Activated CD4-positive, CD25-positive, alpha-beta regulatory T cell treated with anti-CD3 and anti-CD28 coated beads, Interleukin-2, amount 50 U/mL, for 24 hours (primary cell): Measurements from ENCODE around the gene CARD10.

Source experiments
- ATAC-seq, 2 donors: fragments of 150-1000 bp; cut with Tn5 transposase; one replicate each; pipeline ENCODE4 v1.10.0; 2021; ENCODE audit warnings: mild to moderate bottlenecking in 1 of 2, moderate library complexity in 1 of 2

Gene CARD10, protein sequence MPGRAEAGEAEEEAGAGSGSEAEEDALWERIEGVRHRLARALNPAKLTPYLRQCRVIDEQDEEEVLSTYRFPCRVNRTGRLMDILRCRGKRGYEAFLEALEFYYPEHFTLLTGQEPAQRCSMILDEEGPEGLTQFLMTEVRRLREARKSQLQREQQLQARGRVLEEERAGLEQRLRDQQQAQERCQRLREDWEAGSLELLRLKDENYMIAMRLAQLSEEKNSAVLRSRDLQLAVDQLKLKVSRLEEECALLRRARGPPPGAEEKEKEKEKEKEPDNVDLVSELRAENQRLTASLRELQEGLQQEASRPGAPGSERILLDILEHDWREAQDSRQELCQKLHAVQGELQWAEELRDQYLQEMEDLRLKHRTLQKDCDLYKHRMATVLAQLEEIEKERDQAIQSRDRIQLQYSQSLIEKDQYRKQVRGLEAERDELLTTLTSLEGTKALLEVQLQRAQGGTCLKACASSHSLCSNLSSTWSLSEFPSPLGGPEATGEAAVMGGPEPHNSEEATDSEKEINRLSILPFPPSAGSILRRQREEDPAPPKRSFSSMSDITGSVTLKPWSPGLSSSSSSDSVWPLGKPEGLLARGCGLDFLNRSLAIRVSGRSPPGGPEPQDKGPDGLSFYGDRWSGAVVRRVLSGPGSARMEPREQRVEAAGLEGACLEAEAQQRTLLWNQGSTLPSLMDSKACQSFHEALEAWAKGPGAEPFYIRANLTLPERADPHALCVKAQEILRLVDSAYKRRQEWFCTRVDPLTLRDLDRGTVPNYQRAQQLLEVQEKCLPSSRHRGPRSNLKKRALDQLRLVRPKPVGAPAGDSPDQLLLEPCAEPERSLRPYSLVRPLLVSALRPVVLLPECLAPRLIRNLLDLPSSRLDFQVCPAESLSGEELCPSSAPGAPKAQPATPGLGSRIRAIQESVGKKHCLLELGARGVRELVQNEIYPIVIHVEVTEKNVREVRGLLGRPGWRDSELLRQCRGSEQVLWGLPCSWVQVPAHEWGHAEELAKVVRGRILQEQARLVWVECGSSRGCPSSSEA

DNA sequence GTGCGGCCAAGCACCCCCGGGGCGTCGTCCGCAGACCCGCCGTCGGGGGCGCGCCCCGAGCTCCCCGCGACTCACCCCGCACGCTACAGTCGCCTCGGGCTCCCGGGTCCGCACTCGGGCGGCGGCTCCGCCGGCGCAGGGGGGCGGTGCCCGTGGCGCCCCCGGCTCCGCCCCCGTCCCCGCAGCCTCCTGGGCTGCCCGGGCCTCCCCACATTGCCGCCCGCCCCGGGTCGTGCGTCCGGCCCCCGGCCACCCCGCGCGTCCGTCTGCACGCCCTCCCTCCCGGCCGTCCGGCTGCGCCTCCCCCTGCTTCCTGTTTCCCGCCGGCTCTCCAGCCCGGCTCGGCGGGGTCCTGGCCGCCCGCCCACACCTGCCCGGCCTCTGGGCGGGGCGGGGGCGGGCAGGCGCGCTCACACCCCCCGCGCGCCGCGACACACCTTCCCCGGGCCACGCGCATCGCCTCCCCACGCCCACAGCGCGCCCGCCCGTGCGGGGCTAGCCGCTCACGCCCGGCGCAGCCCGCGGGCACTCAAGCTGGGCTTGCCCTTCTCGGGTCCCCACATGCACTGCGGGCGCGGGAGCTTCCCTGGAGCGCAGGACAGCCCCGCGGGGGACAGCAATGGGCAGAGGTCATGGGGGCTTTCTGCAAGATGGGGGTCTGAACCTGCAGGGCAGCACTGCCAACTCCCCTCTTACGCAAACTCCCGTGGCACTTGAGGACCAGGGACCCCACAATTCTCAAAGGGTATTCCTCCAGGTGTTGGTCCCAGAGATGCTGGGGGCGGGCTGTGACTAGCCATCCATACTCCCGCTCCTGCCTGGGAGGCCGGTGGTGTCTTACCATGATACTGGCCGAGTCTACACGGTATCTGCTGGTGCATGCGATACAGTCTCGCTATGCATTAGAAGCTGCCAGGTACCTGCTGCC is at the start of gene CARD10:
CARD10 (minus strand) TSS at position 148 of the 928 bp plus-strand sequence. CDS start 215 bp downstream, outside the sequence.
- peak; percentile 46 to 56 for ATAC-seq

DNA sequence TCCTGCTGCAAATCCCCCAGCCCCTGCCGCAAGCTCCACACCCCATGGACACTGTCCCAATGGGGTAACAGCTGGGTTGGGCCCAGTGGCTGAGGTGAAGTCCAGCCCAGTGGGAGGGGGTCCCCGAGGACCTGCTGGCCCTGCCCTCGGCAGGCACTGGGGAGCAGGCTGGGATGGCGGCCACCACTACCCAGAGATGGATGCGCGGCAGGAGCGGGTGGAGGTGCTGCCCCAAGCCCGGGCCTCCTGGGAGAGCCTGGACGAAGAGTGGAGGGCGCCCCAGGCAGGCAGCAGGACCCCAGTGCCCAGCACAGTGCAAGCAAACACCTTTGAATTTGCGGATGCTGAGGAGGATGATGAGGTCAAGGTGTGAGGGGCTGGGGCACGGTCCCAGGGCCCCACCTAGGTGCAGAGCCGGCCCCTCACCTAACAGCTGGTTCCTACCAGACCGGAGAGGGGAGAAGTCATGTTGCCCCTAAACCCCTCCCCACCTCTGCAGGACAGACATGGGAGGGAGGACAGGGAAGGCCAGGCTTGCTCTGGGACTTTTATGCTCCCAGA is 49.3 kb upstream of the CARD10 start:
- no peak for ATAC-seq

DNA sequence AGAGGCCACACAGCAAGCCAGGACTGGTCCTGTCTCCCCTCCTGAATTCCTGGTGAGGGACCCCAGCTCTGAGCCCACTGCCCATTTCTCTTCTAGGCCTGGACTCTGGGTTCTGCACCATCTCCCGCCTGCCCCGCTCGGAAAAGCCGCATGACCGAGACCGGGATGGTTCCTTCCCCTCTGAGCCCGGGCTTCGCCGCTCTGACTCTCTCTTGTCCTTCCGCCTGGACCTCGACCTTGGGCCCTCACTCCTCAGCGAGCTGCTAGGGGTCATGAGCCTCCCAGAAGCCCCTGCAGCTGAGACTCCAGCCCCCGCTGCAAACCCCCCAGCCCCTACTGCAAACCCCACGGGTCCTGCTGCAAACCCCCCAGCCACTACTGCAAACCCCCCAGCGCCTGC is 48.8 kb upstream of the CARD10 start:
- no peak for ATAC-seq

DNA sequence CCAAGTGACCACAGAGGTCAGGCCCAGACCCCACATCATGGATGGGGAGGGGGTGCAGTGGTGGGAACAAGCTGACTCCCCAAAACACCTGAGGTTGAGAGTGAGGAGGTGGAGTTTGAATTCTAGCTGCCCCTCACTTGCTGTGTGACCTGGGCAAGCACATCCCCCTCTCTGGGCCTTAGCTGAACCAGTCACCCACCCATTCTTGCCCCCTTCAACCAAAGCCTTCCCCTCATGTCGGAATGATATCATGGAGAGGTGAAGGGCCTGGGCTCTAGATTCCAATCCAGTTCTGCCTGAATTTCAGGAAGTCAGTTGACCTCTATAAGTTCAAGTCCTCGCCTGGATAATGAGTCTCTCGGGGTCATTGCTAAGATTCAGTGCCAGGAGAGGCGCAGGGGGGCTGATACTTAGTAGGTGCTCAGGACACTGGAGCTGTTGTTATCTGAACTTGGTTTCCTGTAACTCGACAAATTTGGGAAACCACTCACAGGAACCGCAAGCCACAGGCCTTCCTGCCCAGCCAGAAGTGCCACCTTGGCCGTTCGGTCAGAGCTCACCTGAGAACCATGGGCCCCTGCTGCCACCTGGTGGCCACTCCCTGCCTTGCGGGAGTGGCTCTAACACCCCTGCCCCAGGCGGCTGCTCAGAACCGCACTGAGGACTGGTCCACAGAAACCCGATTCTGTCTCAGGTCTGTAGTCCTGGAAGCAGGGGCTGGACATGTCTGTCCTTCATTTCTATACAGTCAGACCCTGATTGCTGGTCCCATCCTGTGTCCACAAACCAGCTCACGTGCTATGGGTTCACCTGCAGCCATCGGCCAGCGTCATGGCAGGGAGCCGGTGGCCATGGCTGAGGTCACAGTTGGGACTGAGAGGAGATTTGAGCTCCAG is 47.9 kb upstream of the CARD10 start:
- peak; percentile 93 for ATAC-seq

DNA sequence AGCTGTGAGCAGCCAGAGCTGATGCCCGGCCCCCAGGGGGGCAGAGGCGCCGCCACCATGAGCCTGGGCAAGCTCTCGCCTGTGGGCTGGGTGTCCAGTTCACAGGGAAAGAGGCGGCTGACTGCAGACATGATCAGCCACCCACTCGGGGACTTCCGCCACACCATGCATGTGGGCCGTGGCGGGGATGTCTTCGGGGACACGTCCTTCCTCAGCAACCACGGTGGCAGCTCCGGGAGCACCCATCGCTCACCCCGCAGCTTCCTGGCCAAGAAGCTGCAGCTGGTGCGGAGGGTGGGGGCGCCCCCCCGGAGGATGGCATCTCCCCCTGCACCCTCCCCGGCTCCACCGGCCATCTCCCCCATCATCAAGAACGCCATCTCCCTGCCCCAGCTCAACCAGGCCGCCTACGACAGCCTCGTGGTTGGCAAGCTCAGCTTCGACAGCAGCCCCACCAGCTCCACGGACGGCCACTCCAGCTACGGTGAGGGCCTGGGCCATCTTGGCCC is 47.2 kb upstream of the CARD10 start:
- ATAC-seq, result peak in 1 of 2 donors; percentile 12

DNA sequence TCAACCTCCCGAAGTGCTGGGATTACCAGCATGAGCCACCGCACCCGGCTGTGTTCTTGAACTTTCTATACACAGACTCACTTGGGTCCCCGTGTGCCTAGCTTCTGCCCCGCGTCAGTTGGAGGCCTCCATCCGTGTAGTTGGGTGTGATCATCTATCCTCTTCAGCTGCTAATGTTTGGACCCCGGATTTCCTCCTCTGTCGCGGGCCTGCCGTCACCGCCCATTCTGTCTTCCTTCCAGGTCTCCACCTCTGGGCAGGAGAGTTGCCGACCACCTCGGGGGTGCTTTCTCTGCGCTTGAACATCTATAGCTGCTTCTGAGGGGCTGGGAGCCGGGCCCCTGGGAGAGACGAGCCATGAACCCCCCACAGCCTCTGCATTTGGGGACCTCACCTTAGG is 46.6 kb upstream of the CARD10 start:
- ATAC-seq, result no peak

DNA sequence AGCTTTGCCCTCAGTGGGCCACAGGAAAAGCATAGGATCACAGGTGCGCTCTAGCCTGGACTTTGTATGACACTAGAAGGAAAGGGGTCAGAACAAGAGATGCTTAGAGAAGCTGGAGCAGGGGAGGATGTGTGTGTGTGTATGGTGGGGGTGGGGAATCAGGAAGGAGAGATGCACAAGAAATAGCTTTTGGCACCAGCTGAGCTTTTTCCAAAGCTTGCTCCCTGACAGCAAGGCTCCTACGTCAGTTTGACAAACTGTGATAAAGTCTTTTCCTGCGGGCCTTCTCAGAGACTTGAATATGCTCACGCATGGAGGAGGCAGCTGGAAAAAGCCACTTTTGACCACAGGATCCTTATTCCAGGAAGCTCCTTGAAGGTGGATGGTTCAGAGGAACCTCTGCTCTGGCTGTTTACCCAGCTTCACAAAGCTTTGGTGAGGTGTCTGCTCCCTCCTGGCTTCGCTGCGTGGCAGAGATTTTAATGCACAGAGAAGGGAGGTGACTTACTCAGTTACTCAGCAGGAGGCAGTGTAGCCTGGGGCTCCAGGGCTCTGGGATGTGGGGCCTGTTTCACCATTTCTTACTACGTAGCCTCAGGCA is 45.0 kb upstream of the CARD10 start:
- ATAC-seq, result no peak

DNA sequence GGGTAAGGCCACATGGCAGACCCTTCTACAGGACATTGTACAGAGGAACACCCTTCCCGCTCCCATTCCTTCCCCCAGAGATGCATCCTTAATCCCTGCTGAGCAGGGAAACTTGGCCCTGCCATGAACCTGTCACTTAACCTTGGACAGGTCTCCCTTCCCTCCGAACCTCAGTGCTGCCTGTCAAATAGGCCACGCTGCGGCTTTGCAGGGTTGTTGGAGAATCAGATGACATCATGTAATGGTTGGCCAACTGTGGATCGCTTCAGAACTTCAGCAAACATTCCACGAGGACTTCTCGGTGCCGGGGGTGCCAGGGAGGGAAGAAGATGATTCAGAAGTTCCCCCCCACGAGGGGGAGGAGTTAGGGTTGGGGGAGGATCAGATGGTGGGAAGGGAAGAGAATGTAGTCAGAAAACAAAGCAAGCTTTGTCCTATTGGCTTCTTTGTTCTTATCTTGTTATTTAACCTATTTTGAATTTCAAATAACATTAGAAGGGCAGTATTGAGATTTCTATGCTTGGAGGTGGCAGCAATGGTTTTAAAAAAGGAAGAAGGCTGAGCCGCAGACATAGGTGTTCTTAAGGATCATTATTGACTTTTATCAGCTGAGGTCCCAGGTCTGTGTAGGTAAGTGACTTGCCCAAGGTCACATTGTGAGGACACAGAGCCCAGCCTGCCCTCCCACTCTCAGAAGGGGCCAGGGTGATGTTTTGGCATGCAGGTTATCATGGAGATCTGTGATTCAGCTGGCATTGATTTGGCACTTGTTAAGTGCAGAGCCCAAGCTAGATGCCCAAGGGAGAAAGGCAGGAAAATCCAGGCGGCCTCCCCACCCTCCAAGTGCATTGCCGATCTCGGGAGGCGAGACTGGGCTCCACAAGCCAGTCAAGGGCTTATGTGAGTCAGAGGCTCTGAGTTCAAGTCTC is 44.2 kb upstream of the CARD10 start:
- no peak for ATAC-seq

DNA sequence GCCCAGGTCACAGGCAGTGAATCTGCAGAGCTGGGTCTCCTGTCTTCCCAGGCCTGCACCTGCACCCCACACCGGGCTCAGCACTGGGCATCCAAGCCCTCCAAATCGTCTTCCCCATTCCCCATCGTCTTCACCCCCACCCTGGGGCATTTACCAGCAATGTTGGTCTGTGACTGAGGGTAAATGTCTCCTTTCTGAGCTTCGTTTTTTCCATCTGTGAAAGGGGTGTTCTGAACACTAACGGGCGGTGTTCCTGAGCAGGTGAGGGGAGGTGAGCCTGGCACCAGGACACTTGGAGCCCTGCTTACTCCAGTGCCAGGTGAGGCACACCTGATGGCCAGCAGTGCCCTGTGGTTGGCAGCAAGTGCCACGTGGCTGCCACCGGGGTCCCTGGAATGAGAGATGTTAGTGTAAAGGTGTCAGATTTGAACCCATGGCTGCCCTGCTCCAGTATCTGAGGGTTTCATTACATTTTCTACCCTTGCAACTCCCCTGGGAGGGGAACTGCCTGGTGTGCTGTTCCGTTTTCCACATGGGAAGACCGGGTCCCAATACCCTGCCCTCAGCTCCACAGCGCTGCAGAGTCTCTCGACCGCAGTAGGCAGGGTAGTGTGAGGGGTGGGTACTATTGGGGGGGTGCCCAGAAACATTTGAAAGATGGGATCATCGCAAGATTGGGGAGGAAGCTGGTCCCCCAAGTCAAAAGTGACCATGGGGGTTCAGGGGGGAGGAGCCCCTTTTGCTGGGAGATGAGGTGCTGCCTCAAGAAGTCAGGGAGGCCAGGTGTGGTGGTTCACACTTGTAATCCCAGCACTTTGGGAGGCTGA is 43.0 kb upstream of the CARD10 start:
- ATAC-seq, result no peak

DNA sequence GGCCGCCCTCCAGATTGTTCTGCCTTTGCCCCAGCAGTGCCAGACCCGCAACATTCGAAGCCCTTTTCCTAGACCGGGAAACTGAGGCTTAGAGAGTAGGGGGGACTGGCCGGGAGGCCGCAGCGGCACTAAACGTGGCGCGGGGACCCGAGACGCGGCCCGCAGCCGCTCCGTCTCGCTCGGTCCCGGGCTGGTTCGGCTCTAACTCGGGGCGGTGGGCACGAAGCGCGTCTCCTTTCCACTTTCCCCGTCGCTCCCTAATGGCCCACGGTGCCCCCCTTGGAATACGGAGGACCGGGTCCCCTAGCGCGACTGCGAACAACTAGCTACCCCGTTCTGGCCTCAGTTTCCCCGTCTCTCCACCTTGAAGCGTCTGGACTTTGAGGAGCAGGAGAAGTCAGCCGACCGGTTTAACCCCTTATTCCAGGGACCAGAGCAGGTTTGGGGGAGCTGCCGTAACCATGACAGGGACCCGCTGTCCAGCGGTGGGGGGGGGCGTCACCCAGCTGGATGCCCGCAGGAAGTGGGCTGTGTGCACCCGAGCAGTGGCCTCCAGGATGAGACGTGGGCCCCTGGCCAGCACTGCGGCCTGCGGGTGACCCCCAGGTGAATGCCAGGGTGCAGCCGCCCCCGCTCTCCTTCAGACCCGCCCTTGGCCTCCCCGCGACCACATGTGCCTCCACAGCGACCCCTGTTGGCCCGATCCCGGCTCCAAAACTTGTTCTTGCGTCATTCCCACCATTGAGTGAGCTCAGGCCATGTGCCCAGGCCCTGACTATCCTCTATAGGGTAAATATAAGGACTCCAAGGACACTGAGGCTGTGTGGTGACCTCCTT is 42.2 kb upstream of the CARD10 start:
- ATAC-seq, result peak; percentile 60 to 67

DNA sequence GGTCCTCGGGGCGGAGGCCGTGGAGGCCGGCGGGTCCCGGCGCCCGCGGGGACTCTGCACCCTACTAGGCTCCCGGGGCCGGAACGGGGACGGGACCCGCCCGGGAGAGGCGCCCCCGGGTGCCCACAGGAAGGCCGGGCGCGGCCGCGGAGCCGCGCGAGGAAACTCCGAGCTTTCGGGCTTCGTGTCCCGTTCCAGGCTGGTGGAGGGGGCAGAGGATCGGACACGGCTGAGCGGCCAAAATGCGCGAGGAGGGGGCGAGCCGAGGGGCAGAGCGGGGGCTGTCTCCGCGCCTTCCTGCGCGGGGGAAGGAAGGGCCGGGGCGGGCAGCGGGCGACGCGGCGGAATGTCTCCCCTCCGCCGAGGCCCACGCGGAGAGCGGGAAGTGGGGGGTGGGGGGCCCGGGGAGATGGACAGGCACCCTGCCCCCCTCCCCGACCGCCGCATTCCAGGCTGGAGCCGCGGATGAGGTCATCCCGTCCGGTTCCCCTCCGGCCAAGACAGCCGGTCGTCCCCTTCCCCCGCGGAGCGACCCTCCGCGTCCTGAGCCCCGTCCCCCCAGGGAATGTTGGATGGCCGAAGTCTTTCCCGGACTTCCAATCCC is 41.5 kb upstream of the CARD10 start:
- ATAC-seq, result peak in 1 of 2 donors; percentile 14

DNA sequence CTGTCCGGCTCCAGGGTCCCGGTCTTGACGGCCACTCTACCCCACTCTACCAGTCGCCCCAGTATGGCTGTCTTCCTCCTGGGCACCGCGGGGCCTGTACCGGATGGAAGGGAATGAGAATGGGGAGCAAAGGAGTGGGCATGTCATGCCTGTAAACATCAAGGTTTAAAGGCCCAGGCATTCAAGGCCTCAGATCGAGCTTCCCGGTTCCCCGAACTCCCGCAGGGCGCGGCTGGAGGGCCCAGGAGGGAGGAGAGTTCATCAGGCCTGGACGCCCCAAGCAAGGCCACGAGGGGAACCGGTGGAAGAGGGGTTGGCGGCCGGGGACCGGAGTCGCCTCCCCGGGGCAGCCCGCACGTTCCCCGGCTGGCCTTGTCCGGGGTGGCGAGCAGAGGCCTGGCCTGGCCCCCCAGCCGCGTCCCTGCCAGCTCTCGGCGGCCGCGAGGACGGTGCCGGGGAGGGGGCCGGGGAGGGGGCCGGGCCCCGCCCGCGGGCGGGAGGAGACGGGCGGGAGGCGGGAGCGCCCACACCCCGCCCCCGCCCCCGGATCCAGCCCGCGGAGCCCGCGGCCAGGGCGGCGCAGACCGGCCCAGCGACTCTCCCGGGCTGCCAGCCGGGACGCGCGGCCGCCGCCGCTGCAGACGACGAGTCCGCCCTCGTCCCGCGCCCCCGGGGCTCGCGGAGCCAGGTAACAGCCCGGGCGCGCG is 40.8 kb upstream of the CARD10 start, which contains the start of gene CDC42EP1:
CDC42EP1 (plus strand) TSS at position 580 of the 707 bp plus-strand sequence. CDS start 5,870 bp downstream, outside the sequence.
- ATAC-seq, result no peak

DNA sequence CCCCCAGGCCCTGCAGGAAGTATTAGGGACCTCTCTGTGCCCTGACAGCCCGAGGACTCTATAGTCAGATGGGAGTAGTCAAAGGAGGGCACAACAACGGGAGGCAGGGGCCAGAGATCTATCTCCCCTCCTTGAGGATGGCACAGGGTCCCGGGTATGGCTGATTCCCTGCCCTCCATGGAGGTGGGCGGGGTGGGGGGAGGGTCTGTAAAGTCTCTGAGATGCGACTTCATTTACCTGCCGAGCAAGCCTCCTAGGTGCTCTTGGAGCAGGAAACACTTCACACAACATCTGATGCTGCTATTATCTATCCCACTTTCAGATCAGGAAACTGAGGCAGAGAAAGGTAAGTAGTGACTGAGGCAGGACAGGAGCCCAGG is 40.3 kb upstream of the CARD10 start:
- ATAC-seq, result no peak

DNA sequence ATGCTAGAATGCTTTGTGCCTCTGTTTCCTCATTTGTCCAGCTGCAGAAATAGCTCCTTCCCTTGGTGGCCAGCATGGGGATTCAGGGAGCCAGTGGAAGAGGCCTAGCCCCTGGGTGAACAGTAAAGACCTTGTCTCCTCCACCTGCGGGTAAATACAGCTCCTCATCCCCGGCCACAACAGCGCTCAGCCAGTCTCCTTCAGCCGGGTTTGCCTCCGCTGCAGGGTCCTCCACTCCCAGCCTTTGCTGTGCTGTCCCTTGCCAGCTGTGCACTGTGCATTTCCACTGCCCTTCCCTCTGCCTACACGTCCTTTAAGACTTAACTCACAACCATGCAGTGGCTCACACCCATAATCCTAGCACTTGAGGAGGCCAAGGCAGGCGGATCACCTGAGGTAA is 39.6 kb upstream of the CARD10 start:
- ATAC-seq, result no peak

DNA sequence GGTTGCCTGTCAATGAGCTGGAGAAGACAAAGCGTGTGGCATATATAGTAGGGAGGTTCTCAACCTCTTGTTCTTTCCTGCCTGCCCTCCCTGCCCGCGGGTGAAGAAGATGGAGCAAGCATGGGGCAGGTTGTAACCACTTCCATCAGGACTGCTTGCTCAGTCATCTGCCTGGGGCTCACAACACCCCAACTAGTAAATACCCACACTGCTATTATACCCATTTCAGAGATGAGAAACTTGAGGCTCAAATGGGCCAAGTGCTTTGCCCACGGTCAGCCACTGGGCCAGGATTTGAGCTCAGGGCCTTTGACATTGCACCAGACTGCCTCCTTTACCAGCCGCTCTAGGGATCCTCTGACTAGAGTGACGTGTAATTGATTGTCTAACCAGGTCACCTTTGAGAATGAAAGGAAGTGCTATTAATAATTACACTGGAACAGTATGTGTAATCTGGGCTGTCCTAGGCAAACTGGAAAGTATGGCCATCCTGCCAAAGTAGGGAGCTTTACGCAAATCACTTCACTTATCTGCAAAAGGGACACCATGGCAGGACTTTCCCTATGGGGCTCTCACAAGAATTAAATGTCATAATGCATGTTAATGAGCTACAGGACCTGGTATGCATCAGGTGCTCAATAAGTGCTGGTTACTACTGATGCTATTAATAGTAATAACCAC is 38.2 kb upstream of the CARD10 start:
- ATAC-seq, result no peak
